GM12872 (cell line): ENCODE measurements around the gene PLOD2.

Experiments used
- CTCF ChIP-seq: IDR thresholded peaks from 3 replicates; pipeline ENCODE4 v1.5.1; 2011; ENCODE audit warnings: low read depth, mild to moderate bottlenecking, low read length, moderate library complexity; ENCODE audit not compliant: insufficient read depth

The PLOD2 gene

GRCh38 chr3:146154995-146155394, 6.0 kb downstream of the PLOD2 start:
- TF ChIP-seq CTCF, result no peak

- TF ChIP-seq CTCF, result no peak
Observed at GRCh38 chr3:146154316-146154715, 6.7 kb downstream of the PLOD2 start.

- TF ChIP-seq CTCF, result no peak
Observed at GRCh38 chr3:146153429-146153828, 7.6 kb downstream of the PLOD2 start.

- no peak for TF ChIP-seq CTCF
Observed at GRCh38 chr3:146152834-146153233, 8.2 kb downstream of the PLOD2 start.

GRCh38 chr3:146148468-146148931, 12.5 kb downstream of the PLOD2 start:
- TF ChIP-seq CTCF, result 0 out of 3 replicates have a peak, but pooled peaks have one; percentile 24

- no peak for TF ChIP-seq CTCF
Observed at GRCh38 chr3:146145642-146146041, 15.3 kb downstream of the PLOD2 start.

- TF ChIP-seq CTCF, result no peak
Observed at GRCh38 chr3:146142757-146143156, 18.2 kb downstream of the PLOD2 start.

GRCh38 chr3:146139586-146140110, 21.3 kb downstream of the PLOD2 start:
- TF ChIP-seq CTCF, result no peak
